CD4-positive, alpha-beta T cell (primary cell): ENCODE results near the gene GNAO1. TPM values are rescaled to one million over a fixed set of nuclear protein-coding genes. Genes with fewer than 3 reads are reported as not detected.

Source experiments
- ATAC-seq: fragments of 200-7000 bp; cut with Tn5 transposase; one replicate; pipeline ENCODE4 v1.10.0; 2022; ENCODE audit warnings: mild to moderate bottlenecking; ENCODE audit not compliant: poor library complexity
- CTCF ChIA-PET: fragments of 350-600 bp; sonication (Branson Sonifier 250); formaldehyde crosslinking; loops from one replicate; lab custom pipeline; 2021; ENCODE audit warnings: antibody characterized with exemption, inconsistent platforms; lab: Charles Lee
- POLR2A ChIA-PET: fragments of 350-600 bp; sonication (Branson Sonifier 250); formaldehyde crosslinking; loops from one replicate; lab custom pipeline; 2021; ENCODE audit warnings: antibody characterized with exemption, inconsistent platforms; lab: Charles Lee
- DNase-seq, 14 experiments: peaks; one replicate each; pipeline ENCODE4 v3.0.0-alpha.2; 2013 to 2020; ENCODE audit warnings: mixed read lengths in 2 of 14
- H3K27ac ChIP-seq, 2 donors: one replicate each; pipeline versions ENCODE4 v1.5.1 to v1.7.0; 2013; ENCODE audit warnings: low read length in 2 of 2, low read depth in 1 of 2, mild to moderate bottlenecking in 1 of 2
- H3K27me3 ChIP-seq, 2 experiments: 1 replicate in 1 of 2; 2 replicates in 1 of 2; pipeline versions ENCODE4 v1.6.1 to v1.7.0; 2013; ENCODE audit warnings: low read length in 2 of 2, control low read depth in 1 of 2, mild to moderate bottlenecking in 1 of 2, moderate library complexity in 1 of 2; ENCODE audit not compliant: insufficient read depth in 2 of 2, control insufficient read depth in 1 of 2
- H3K36me3 ChIP-seq: one replicate; pipeline ENCODE4 v1.6.1; 2013; ENCODE audit warnings: low read length, control low read depth; ENCODE audit not compliant: insufficient read depth
- H3K4me1 ChIP-seq: one replicate; pipeline ENCODE4 v1.6.1; 2013; ENCODE audit warnings: low read length, control low read depth; ENCODE audit not compliant: insufficient read depth
- H3K4me3 ChIP-seq: one replicate; pipeline ENCODE4 v1.5.1; 2013; ENCODE audit warnings: mild to moderate bottlenecking, low read length, moderate library complexity
- H3K9me3 ChIP-seq, 2 experiments: 1 replicate in 1 of 2; 2 replicates in 1 of 2; pipeline versions ENCODE4 v1.6.1 to v1.7.0; 2013; ENCODE audit warnings: low read length in 2 of 2, mild to moderate bottlenecking in 2 of 2, control low read depth in 1 of 2, moderate library complexity in 1 of 2; ENCODE audit not compliant: control insufficient read depth in 1 of 2, insufficient read depth in 1 of 2
- H3K27ac Mint-ChIP-seq: one replicate; pipeline ENCODE4 v1.8.0; 2020; ENCODE audit warnings: mixed read lengths
- H3K27me3 Mint-ChIP-seq: one replicate; pipeline ENCODE4 v1.8.0; 2021; ENCODE audit warnings: mixed read lengths
- H3K36me3 Mint-ChIP-seq: one replicate; pipeline ENCODE4 v1.8.0; 2021; ENCODE audit warnings: low read depth, mixed read lengths
- H3K4me1 Mint-ChIP-seq: one replicate; pipeline ENCODE4 v1.8.0; 2021; ENCODE audit warnings: low read depth, mixed read lengths
- H3K4me3 Mint-ChIP-seq: one replicate; pipeline ENCODE4 v1.8.0; 2020; ENCODE audit warnings: mild to moderate bottlenecking, mixed read lengths
- H3K9me3 Mint-ChIP-seq: one replicate; pipeline ENCODE4 v1.8.0; 2020; ENCODE audit warnings: mixed read lengths
- CTCF ChIP-seq: fragments of 200-600 bp; IDR thresholded peaks from one replicate; pipeline ENCODE4 v1.8.0; 2022; ENCODE audit warnings: antibody characterized with exemption, mild to moderate bottlenecking
- intact Hi-C, 2 experiments: fragments of 100-400 bp; cut with DNase I in 1 of 2; cut with micrococcal nuclease in 1 of 2; formaldehyde crosslinking; loops; one replicate each; pipeline versions ENCODE4 v1.15.1 to v1.9.0; 2023 to 2025; cut with DNase I, micrococcal nuclease
- total RNA-seq, 174 experiments: library from RNA in 2 of 174; stranded (reverse) in 2 of 174; gene quantifications; one replicate each; pipeline ENCODE4 v1.2.3 and lab custom pipeline; 2021 to 2026

Gene GNAO1
- total RNA-seq, 2 experiments from 2014 or later: 7.3 to 7.9 TPM

- POLR2A ChIA-PET: no interaction called here
- H3K36me3 Mint-ChIP-seq: no peaks in the 10 kb centered on the region
- CTCF ChIA-PET: interaction anchor here (1.2 kb wide), 1 partner anchor 10 kb away, joined by 5 read pairs; no protein-coding TSS in a partner anchor
- no peak for DNase-seq
- H3K27me3 Mint-ChIP-seq: no peaks in the 10 kb centered on the region
- intact Hi-C loops: no loop called here
- Histone ChIP-seq H3K27ac (no peak overlapping the region), H3K4me1 (no peaks in the 10 kb centered on the region), H3K4me3 (no peak overlapping the region), H3K36me3 (no peaks in the 10 kb centered on the region), H3K27me3 (no peaks in the 10 kb centered on the region), H3K9me3 (no peaks in the 10 kb centered on the region)
- H3K4me3 Mint-ChIP-seq: no peak overlapping the region
- no peaks in the 10 kb centered on the region for H3K4me1 Mint-ChIP-seq
- no peak for TF ChIP-seq CTCF
- no peak for ATAC-seq
- no peaks in the 10 kb centered on the region for H3K9me3 Mint-ChIP-seq
- no peak overlapping the region for H3K27ac Mint-ChIP-seq
These were observed 137.2 kb downstream of the GNAO1 start for GRCh38 chr16:56328276-56329022.

GRCh38 chr16:56329887-56330286, 138.6 kb downstream of the GNAO1 start:
- no peaks in the 10 kb centered on the region for H3K4me1 Mint-ChIP-seq
- H3K27ac Mint-ChIP-seq: no peak overlapping the region
- no peaks in the 10 kb centered on the region for H3K9me3 ChIP-seq
- H3K27me3 ChIP-seq: no peaks in the 10 kb centered on the region
- H3K27ac ChIP-seq: no peak overlapping the region
- no peaks in the 10 kb centered on the region for H3K36me3 Mint-ChIP-seq
- DNase-seq (no peak), ATAC-seq (no peak)
- H3K36me3 ChIP-seq: no peaks in the 10 kb centered on the region
- no peaks in the 10 kb centered on the region for H3K4me1 ChIP-seq
- H3K4me3 ChIP-seq: no peak overlapping the region
- intact Hi-C loops: no loop called here
- no peak for TF ChIP-seq CTCF
- H3K4me3 Mint-ChIP-seq: no peak overlapping the region
- no peaks in the 10 kb centered on the region for H3K27me3 Mint-ChIP-seq
- CTCF ChIA-PET: interaction anchor here (1.2 kb wide), 1 partner anchor 12 kb away, joined by 5 read pairs; no protein-coding TSS in a partner anchor
- POLR2A ChIA-PET: no interaction called here
- no peaks in the 10 kb centered on the region for H3K9me3 Mint-ChIP-seq

- Mint-ChIP-seq H3K9me3 (no peaks in the 10 kb centered on the region), H3K4me1 (no peaks in the 10 kb centered on the region), H3K36me3 (no peaks in the 10 kb centered on the region), H3K27me3 (no peaks in the 10 kb centered on the region), H3K27ac (no peak overlapping the region), H3K4me3 (no peak overlapping the region)
- TF ChIP-seq CTCF: no peak
- Histone ChIP-seq H3K27me3 (no peaks in the 10 kb centered on the region), H3K9me3 (no peaks in the 10 kb centered on the region), H3K36me3 (no peaks in the 10 kb centered on the region), H3K4me3 (no peak overlapping the region), H3K27ac (no peak overlapping the region), H3K4me1 (no peaks in the 10 kb centered on the region)
- ATAC-seq: no peak
- intact Hi-C loops: no loop called here
- POLR2A ChIA-PET: no interaction called here
- CTCF ChIA-PET: no interaction called here
- DNase-seq: no peak
These were observed 139.2 kb downstream of the GNAO1 start for GRCh38 chr16:56330476-56330875.
